IMR-90 (cell line): ENCODE measurements around the gene SGO1. TPM values are rescaled to one million over a fixed set of nuclear protein-coding genes. Genes with fewer than 3 reads are reported as not detected.

Experiments used
- ATAC-seq: fragments of 200-7000 bp; cut with Tn5 transposase; 2 replicates; pipeline ENCODE4 v1.9.1; 2020; ENCODE audit warnings: low read depth, mild to moderate bottlenecking, moderate library complexity
- BruUV-seq: library from RNA; stranded (reverse); fragments of 400-500 nt; replicated peaks from 2 replicates; lab custom pipeline; 2021; lab: Mats Ljungman, UMichigan
- CTCF ChIA-PET: fragments of 300-600 bp; formaldehyde crosslinking; extraction: SDS; loops from one replicate; lab custom pipeline; 2021; ENCODE audit warnings: antibody characterized with exemption; lab: Yijun Ruan, JAX
- POLR2A ChIA-PET: fragments of 300-600 bp; sonication (Branson Sonifier 250); formaldehyde crosslinking; loops from one replicate; lab custom pipeline; 2022; ENCODE audit warnings: antibody characterized with exemption; ENCODE audit not compliant: unreplicated experiment; lab: Charles Lee
- DNase-seq: peaks from one replicate; pipeline ENCODE4 v3.0.0; 2013
- H2AFZ ChIP-seq: replicated peaks from 2 replicates; pipeline ENCODE3; 2013; ENCODE audit warnings: low read length, mild to moderate bottlenecking; ENCODE audit not compliant: poor library complexity
- H2AK5ac ChIP-seq: 2 replicates; pipeline ENCODE4 v1.6.1; 2013; ENCODE audit warnings: low read depth, low read length, inconsistent platforms
- H2AK9ac ChIP-seq: replicated peaks from 2 replicates; pipeline ENCODE3; 2013; ENCODE audit warnings: mild to moderate bottlenecking, low read depth, low read length, moderate library complexity; ENCODE audit not compliant: poor library complexity
- H2BK120ac ChIP-seq: 2 replicates; pipeline ENCODE4 v1.6.1; 2013; ENCODE audit warnings: low read depth, low read length, inconsistent platforms
- H2BK15ac ChIP-seq: 3 replicates; pipeline ENCODE4 v1.6.1; 2013; ENCODE audit warnings: low read depth, low read length, inconsistent platforms
- H2BK20ac ChIP-seq: 2 replicates; pipeline ENCODE4 v1.6.1; 2013; ENCODE audit warnings: low read depth, mild to moderate bottlenecking, inconsistent platforms, low read length, moderate library complexity
- H2BK5ac ChIP-seq: 2 replicates; pipeline ENCODE4 v1.6.1; 2013; ENCODE audit warnings: mild to moderate bottlenecking, low read depth, low read length, inconsistent platforms; ENCODE audit not compliant: poor library complexity, severe bottlenecking
- H3K14ac ChIP-seq: replicated peaks from 2 replicates; pipeline ENCODE4 v1.6.1; 2013; ENCODE audit warnings: low read depth, low read length, inconsistent platforms
- H3K18ac ChIP-seq: 2 replicates; pipeline ENCODE4 v1.6.1; 2013; ENCODE audit warnings: low read depth, low read length, control low read depth
- H3K23ac ChIP-seq: 2 replicates; pipeline ENCODE4 v1.6.1; 2013; ENCODE audit warnings: low read depth, low read length, inconsistent platforms
- H3K27ac ChIP-seq: 2 replicates; pipeline ENCODE4 v1.5.1; 2013; ENCODE audit warnings: mild to moderate bottlenecking, control low read depth, low read length; ENCODE audit not compliant: insufficient read depth
- H3K27me3 ChIP-seq: 2 replicates; pipeline ENCODE4 v1.6.1; 2013; ENCODE audit warnings: low read length; ENCODE audit not compliant: control insufficient read depth, insufficient read depth
- H3K36me3 ChIP-seq: 2 replicates; pipeline ENCODE4 v1.6.1; 2013; ENCODE audit warnings: low read length, mixed read lengths; ENCODE audit not compliant: control insufficient read depth, insufficient read depth
- H3K4ac ChIP-seq: 2 replicates; pipeline ENCODE4 v1.6.1; 2013; ENCODE audit warnings: low read depth, low read length, inconsistent platforms
- H3K4me1 ChIP-seq: 2 replicates; pipeline ENCODE4 v1.6.1; 2013; ENCODE audit warnings: low read length, mixed read lengths; ENCODE audit not compliant: control insufficient read depth, insufficient read depth
- H3K4me2 ChIP-seq: 2 replicates; pipeline ENCODE4 v1.6.1; 2013; ENCODE audit warnings: low read depth, mild to moderate bottlenecking, control low read depth, low read length, moderate library complexity
- H3K4me3 ChIP-seq: 2 replicates; pipeline ENCODE4 v1.5.1; 2013; ENCODE audit warnings: low read depth, mild to moderate bottlenecking, control low read depth, low read length, moderate library complexity; ENCODE audit not compliant: insufficient read depth
- H3K56ac ChIP-seq: 2 replicates; pipeline ENCODE4 v1.6.1; 2013; ENCODE audit warnings: low read length, inconsistent platforms; ENCODE audit not compliant: insufficient read depth; ENCODE audit errors: extremely low read depth
- H3K79me1 ChIP-seq, 2 experiments: 2 replicates each; pipeline ENCODE4 v1.6.1; 2013; ENCODE audit warnings: low read length in 2 of 2, inconsistent platforms in 1 of 2, low read depth in 1 of 2
- H3K9ac ChIP-seq: 2 replicates; pipeline ENCODE4 v1.6.1; 2013; ENCODE audit warnings: low read depth, low read length, control low read depth
- H3K9me1 ChIP-seq: 2 replicates; pipeline ENCODE4 v1.6.1; 2013; ENCODE audit warnings: low read length, inconsistent platforms; ENCODE audit not compliant: insufficient read depth
- H3K9me3 ChIP-seq: 2 replicates; pipeline ENCODE4 v1.6.1; 2013; ENCODE audit warnings: low read length; ENCODE audit not compliant: control insufficient read depth, insufficient read depth
- H4K20me1 ChIP-seq: 2 replicates; pipeline ENCODE4 v1.6.1; 2013; ENCODE audit warnings: low read length, inconsistent platforms; ENCODE audit not compliant: insufficient read depth
- H4K5ac ChIP-seq: 2 replicates; pipeline ENCODE4 v1.6.1; 2013; ENCODE audit warnings: mild to moderate bottlenecking, low read depth, low read length, control low read depth
- H4K8ac ChIP-seq, 2 experiments: 2 replicates each; pipeline ENCODE4 v1.6.1; 2013; ENCODE audit warnings: low read depth in 2 of 2, low read length in 2 of 2, control low read depth in 1 of 2, inconsistent platforms in 1 of 2
- H4K91ac ChIP-seq: 2 replicates; pipeline ENCODE4 v1.6.1; 2013; ENCODE audit warnings: low read depth, low read length, inconsistent platforms; ENCODE audit not compliant: insufficient read depth
- FOS ChIP-seq: fragments of 150-350 bp; IDR thresholded peaks from 2 replicates; pipeline ENCODE4 v1.6.1; 2016; ENCODE audit warnings: low read depth, low read length
- MAZ ChIP-seq: IDR thresholded peaks from 2 replicates; pipeline ENCODE4 v1.6.1; 2012; ENCODE audit warnings: low read depth, mild to moderate bottlenecking, low read length, improper control_type of control experiment, moderate library complexity, borderline replicate concordance
- dilution Hi-C: fragments of 300-500 bp; cut with HindIII; formaldehyde crosslinking; loops from one replicate; pipeline ENCODE4 v1.14.3; 2018; ENCODE audit warnings: low sequenced_read_pairs; ENCODE audit not compliant: unreplicated experiment
- in situ Hi-C: fragments of 300-500 bp; cut with MboI; formaldehyde crosslinking; loops from 3 replicates; pipeline ENCODE4 v1.14.3; 2019; ENCODE audit warnings: low sequenced_read_pairs, inconsistent platforms, mixed read lengths
- intact Hi-C: fragments of 100-400 bp; cut with micrococcal nuclease; formaldehyde crosslinking; loops from 2 replicates; pipeline ENCODE4 v1.10.0; 2022
- polyA plus RNA-seq, 3 experiments: library from polyadenylated mRNA; depleted of rRNA; stranded (reverse); fragments of >200 nt; gene quantifications; 2 replicates each; pipeline ENCODE4 v1.2.3, GENCODE V29; 2012; ENCODE audit warnings: low replicate concordance in 1 of 3
- total RNA-seq: library from RNA; depleted of rRNA; stranded (reverse); fragments of >200 nt; gene quantifications from 2 replicates; pipeline ENCODE4 v1.2.3, GENCODE V29; 2012

The SGO1 gene
- total and polyA plus RNA-seq, 2 of the 4 experiments (the other 2 are of a cell fraction): 3.2 to 5.2 TPM

DNA sequence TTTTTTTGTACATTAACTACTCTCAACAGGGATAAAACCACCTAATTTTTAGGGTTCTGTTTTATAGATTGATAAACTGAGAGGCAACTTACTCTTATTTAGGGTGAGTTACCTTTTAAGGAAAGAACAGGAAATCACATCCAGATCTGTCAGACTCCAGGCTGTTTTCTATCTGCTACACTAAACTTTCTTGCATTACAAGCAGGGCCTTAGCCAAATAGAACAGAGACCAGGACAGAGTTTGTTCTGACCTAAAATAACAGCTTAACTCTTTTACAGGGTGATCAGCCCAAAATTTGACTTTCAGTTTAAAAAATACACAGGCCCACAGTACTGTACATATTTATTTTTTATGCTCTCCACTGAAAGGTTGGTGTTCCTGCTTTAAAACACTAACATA is 38.6 kb downstream of the SGO1 start:
- Histone ChIP-seq H3K23ac (no peak overlapping the region), H3K14ac (no peak overlapping the region)
- CTCF ChIA-PET: interaction anchor here (0.6 to 0.7 kb wide), 2 partner anchors 11 to 34 kb away, joined by 3 to 4 read pairs; no protein-coding TSS in a partner anchor

More for the DNA sequence above, 38.6 kb downstream of the SGO1 start:
- Histone ChIP-seq H2BK5ac (no peak overlapping the region), H3K79me1 (no peaks in the 10 kb centered on the region), H3K4me2 (no peak overlapping the region), H3K9me3 (no peaks in the 10 kb centered on the region), H3K9me1 (no peaks in the 10 kb centered on the region), H2BK120ac (no peak overlapping the region), H2AK5ac (no peak overlapping the region), H3K27me3 (no peaks in the 10 kb centered on the region), H3K4me3 (no peak overlapping the region), H4K8ac (no peak overlapping the region), H2AFZ (no peak overlapping the region), H4K91ac (no peak overlapping the region), H3K27ac (no peak overlapping the region), H3K56ac (no peak overlapping the region), H4K5ac (no peak overlapping the region), H2BK15ac (no peak overlapping the region), H2AK9ac (no peak overlapping the region), H3K18ac (no peak overlapping the region), H4K20me1 (no peaks in the 10 kb centered on the region), H3K9ac (no peak overlapping the region), H3K4ac (no peak overlapping the region), H2BK20ac (no peak overlapping the region), H3K36me3 (no peaks in the 10 kb centered on the region), H3K4me1 (no peaks in the 10 kb centered on the region)
- dilution Hi-C loops (no loop called here), in situ Hi-C loops (no loop called here), intact Hi-C loops (no loop called here)
- no peak for TF ChIP-seq MAZ
- no peak for TF ChIP-seq FOS
- DNase-seq (no peak), ATAC-seq (no peak; the same call in 1 of the 2 replicates)
- no TSS peak for BruUV-seq
- POLR2A ChIA-PET: no interaction called here
